HFF-Myc (cell line): ENCODE results near the gene CEP55.
"Not testable (repeated sequence)": the region's sequence is repeated elsewhere in the genome, so short reads cannot be mapped to it uniquely, and the experiment has no call there.

ENCODE experiments used
- DNase-seq: peaks from one replicate; pipeline ENCODE4 v3.0.0-alpha.2; 2011; ENCODE audit warnings: low read depth; ENCODE audit errors: extremely low read depth
- H3K4me3 ChIP-seq: replicated peaks from 2 replicates; pipeline ENCODE4 v1.5.1; 2011; ENCODE audit warnings: low read depth, mild to moderate bottlenecking, control low read depth, low read length
- TF ChIP-seq, protein P1 (sequence below): IDR thresholded peaks from 2 replicates; pipeline ENCODE4 v1.5.1; 2012; ENCODE audit warnings: mild to moderate bottlenecking, low read depth, low read length, control low read depth; ENCODE audit errors: missing control alignments

CEP55 gene

DNA sequence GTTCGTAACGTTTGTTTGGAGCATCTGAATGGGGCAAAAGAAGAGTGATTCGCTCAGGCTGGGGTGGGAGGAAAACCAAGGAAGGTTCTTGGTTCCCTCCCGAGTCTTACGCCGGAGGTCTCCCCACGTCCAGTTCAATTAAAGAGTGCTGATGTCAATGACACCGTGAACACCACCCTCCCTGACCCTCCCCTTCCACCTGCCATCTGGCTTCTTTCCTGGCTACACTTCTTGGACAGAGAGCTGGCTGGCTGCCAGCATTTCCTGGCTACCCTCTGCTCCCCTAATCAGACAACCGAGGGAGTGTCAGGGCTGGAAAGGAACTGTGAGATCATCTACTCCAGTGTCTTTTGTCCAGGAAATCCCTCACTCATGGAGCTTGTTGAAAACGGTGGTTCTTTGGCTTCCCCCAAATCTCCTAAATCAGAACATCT lies 46.0 kb downstream of the CEP55 start:
- H3K4me3 ChIP-seq, result no peak overlapping the region
- no peak for DNase-seq
- TF ChIP-seq, protein P1, sequence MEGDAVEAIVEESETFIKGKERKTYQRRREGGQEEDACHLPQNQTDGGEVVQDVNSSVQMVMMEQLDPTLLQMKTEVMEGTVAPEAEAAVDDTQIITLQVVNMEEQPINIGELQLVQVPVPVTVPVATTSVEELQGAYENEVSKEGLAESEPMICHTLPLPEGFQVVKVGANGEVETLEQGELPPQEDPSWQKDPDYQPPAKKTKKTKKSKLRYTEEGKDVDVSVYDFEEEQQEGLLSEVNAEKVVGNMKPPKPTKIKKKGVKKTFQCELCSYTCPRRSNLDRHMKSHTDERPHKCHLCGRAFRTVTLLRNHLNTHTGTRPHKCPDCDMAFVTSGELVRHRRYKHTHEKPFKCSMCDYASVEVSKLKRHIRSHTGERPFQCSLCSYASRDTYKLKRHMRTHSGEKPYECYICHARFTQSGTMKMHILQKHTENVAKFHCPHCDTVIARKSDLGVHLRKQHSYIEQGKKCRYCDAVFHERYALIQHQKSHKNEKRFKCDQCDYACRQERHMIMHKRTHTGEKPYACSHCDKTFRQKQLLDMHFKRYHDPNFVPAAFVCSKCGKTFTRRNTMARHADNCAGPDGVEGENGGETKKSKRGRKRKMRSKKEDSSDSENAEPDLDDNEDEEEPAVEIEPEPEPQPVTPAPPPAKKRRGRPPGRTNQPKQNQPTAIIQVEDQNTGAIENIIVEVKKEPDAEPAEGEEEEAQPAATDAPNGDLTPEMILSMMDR, result no peak

DNA sequence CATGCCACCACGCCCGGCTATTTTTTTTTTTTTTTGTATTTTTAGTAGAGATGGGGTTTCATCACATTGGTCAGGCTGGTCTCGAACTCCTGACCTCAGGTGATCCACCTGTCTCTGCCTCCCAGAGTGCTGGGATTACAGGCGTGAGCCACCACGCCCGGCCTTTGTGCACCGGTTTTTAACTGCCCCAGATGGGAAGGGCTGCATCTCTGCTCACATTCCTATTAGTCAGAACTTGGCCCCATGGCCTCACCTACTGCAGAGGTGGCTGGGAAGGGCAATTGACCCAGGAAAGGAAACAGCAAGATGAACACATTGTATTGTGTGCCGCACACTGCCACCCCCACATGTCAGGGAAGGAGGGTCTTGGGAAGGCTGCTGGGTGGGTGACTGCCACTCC lies 50.6 kb downstream of the CEP55 start:
- DNase-seq, H3K4me3 ChIP-seq: not testable (repeated sequence)

DNA sequence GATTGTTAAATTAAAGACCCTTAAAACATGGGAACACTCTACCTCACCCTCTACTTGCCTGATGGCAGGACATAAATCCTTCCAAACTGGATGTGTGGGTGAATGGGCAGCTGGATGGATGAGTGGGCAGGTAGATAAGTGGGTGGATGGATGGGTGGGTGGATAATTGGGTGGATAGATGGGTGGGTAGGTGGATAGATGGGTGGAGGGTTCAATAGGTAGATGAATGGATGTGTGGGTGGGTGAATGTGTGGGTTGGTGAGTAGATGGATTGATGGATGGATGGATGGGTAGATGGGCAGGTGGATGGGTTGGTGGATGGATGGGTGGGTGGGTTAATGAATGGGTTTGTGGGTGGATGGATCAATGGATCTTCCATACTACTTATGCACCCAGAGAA lies 51.1 kb downstream of the CEP55 start:
- TF ChIP-seq, protein P1, result no peak
- H3K4me3 ChIP-seq, result no peak overlapping the region
- no peak for DNase-seq

DNA sequence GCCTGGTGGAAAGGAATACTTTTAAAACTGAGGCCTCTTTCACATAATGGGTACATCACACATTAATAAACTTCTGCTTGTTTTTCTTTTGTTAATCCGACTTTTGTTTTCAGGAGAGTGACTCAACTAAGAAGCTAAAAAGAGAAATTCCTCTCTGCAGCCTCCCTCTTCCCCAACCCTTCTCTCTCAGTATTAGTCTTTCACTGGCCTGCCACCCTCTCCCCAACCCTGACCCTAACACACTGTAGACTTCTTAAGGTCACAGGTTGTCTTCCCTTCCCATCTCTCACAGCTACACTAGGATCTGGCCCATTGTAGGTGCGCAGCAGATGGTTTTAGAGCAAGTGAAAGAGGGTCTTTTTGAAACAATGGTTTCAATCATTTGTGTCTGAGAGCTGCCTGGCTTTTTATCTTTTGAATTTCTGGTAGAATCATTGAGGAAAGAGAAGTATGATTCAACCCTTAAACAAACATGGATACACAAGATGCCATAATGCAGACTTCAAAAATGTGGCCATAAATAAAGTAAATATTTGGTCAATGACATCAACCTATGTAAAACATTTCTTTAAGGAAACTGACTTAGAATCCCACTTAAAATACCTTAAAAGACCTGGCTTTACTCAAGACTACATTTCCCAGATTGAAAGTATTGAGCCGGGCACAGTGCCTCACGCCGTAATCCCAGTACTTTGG lies 52.1 kb downstream of the CEP55 start:
- DNase-seq, result no peak
- TF ChIP-seq, protein P1, result no peak

DNA sequence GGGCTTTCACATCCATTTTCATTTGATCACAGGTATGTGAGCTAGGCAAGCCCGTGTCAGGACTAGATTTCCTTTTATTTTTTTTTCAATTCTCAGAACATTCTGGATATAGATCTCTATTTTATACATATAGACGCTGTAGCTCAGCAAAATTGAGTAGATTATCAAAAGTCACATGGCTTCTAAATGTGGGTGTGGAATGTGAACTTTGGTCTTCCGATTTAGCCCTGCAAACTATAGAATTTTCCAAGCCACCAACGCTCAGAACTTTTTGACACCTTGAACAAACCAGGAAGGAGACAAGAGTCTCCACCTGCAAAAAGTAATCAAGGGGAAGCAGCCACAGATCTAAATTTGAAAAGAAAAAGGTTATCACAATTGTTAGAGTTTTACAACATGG lies 54.2 kb downstream of the CEP55 start:
- no peak for DNase-seq
- no peak overlapping the region for H3K4me3 ChIP-seq
- TF ChIP-seq, protein P1, result no peak

More for the DNA sequence above, 52.1 kb downstream of the CEP55 start:
- H3K4me3 ChIP-seq, result no peak overlapping the region

DNA sequence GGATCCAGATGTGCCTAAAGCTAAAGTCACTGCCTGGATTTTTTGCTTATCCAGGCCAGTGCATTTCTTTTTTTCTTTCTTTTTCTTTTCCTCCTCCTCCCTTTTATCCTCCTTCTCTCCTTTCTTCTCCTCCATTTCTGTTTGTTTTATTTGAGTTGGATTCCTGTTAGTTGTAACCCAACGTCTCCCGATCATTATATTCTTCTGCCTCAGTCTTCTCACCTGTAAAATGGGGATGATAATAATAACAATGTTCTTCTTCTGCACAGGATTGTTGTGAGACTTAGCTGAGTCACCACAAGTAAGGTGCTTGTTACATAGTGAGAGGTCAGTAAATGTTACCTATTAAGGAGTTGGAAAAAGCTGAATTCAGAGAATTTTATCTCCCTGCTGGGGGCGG lies 56.4 kb downstream of the CEP55 start:
- H3K4me3 ChIP-seq, result no peak overlapping the region
- DNase-seq, result no peak
- TF ChIP-seq, protein P1, result no peak

DNA sequence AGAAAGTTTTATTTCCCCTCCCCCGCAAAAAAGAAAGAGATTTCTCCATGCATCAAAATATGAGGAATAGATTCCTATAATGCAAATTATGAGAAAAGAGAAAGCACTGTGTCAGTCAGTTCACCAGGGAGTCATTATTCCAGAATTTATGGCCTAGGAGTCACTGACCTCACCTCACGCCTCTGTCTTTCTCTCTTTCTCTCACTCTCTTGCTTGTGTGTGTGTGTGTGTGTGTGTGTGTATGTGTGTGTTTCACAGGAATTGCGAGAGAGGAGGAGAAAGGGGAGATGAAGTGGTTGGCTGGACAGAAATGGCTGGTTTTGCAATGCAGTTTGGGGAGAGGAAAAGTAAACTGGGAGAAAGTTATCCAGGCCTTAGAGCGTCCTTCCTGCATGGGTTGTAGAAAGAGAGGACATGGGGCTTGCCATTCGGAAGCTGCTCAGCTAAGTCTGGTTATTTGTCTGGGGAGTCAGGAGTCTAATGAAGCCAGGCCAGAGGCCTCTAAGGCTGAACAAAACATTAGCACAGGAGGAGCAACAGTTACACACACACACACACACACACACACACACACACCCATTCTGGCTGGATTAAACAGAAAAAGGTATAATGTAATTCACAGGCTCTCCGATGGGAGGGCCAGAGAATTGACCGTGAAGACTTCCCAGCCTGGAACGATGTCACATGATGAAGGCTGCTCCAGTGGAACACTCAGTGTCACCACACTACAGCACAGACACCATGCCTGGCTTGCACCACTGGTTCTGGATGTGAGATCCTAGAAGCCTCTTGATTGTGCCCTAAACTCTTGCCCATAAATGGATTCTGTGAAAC lies 57.3 kb downstream of the CEP55 start:
- TF ChIP-seq, protein P1, result no peak
- no peak for DNase-seq
- H3K4me3 ChIP-seq, result no peak overlapping the region
